GM23338 (cell line): ENCODE data around the gene FCRLA. TPM values are rescaled to one million over a fixed set of nuclear protein-coding genes. Genes with fewer than 3 reads are reported as not detected.

Experiments used
- ATAC-seq: fragments of 200-7000 bp; cut with Tn5 transposase; 3 replicates; pipeline ENCODE4 v1.9.1; 2020
- DNase-seq: peaks from one replicate; pipeline ENCODE4 v3.0.0-alpha.2; 2015; ENCODE audit warnings: low spot score
- H2AFZ ChIP-seq: fragments of 200-600 bp; sonication (generic); 2 replicates; pipeline ENCODE4 v1.8.0; 2016; ENCODE audit warnings: antibody characterized with exemption, mild to moderate bottlenecking, moderate library complexity
- H3F3A ChIP-seq: fragments of 200-600 bp; sonication (generic); replicated peaks from 2 replicates; pipeline ENCODE4 v1.8.0; 2017; ENCODE audit warnings: antibody characterized with exemption, mixed run types, low read depth
- H3K27ac ChIP-seq: fragments of 200-600 bp; sonication (generic); 2 replicates; pipeline ENCODE4 v1.6.1; 2016; ENCODE audit warnings: low read depth
- H3K27me3 ChIP-seq: fragments of 200-600 bp; sonication (generic); 2 replicates; pipeline ENCODE4 v1.8.0; 2016; ENCODE audit warnings: mild to moderate bottlenecking, mixed run types, moderate library complexity; ENCODE audit not compliant: insufficient read depth
- H3K36me3 ChIP-seq: fragments of 200-600 bp; sonication (generic); 2 replicates; pipeline ENCODE4 v1.8.0; 2016; ENCODE audit warnings: mild to moderate bottlenecking; ENCODE audit not compliant: insufficient read depth
- H3K4me1 ChIP-seq: fragments of 200-600 bp; sonication (generic); 2 replicates; pipeline ENCODE4 v1.8.0; 2016; ENCODE audit warnings: mild to moderate bottlenecking, moderate library complexity; ENCODE audit not compliant: insufficient read depth
- H3K4me2 ChIP-seq: fragments of 200-600 bp; sonication (generic); 2 replicates; pipeline ENCODE4 v1.7.1; 2017; ENCODE audit warnings: mixed run types
- H3K4me3 ChIP-seq: fragments of 200-600 bp; sonication (generic); 2 replicates; pipeline ENCODE4 v1.6.1; 2016; ENCODE audit warnings: mixed run types
- H3K79me2 ChIP-seq: fragments of 200-600 bp; sonication (generic); replicated peaks from 2 replicates; pipeline ENCODE4 v1.8.0; 2017; ENCODE audit warnings: mild to moderate bottlenecking; ENCODE audit not compliant: insufficient read depth
- H3K9me2 ChIP-seq: fragments of 200-600 bp; sonication (generic); 2 replicates; pipeline ENCODE4 v1.8.0; 2017; ENCODE audit not compliant: insufficient read depth
- H4K20me1 ChIP-seq: fragments of 200-600 bp; sonication (generic); replicated peaks from 2 replicates; pipeline ENCODE4 v1.8.0; 2017; ENCODE audit warnings: mild to moderate bottlenecking; ENCODE audit not compliant: insufficient read depth
- H3K27ac Mint-ChIP-seq: 2 replicates; pipeline ENCODE4 v1.8.0; 2020; ENCODE audit warnings: inconsistent platforms, mild to moderate bottlenecking, moderate library complexity, mixed read lengths
- H3K27me3 Mint-ChIP-seq: 3 replicates; pipeline ENCODE4 v1.8.0; 2022; ENCODE audit warnings: low read depth, mild to moderate bottlenecking, moderate library complexity, mixed read lengths, inconsistent platforms; ENCODE audit not compliant: insufficient read depth, poor library complexity
- H3K36me3 Mint-ChIP-seq: 3 replicates; pipeline ENCODE4 v1.8.0; 2021; ENCODE audit warnings: low read depth, mild to moderate bottlenecking, inconsistent platforms, moderate library complexity, mixed read lengths
- H3K4me1 Mint-ChIP-seq: 3 replicates; pipeline ENCODE4 v1.8.0; 2020; ENCODE audit warnings: mild to moderate bottlenecking, inconsistent platforms, mixed read lengths
- H3K4me3 Mint-ChIP-seq: 3 replicates; pipeline ENCODE4 v1.8.0; 2021; ENCODE audit warnings: moderate library complexity, mild to moderate bottlenecking, inconsistent platforms, mixed read lengths
- H3K9me3 Mint-ChIP-seq: 3 replicates; pipeline ENCODE4 v1.8.0; 2020; ENCODE audit warnings: moderate library complexity, mild to moderate bottlenecking, inconsistent platforms, mixed read lengths
- EZH2 ChIP-seq: fragments of 200-600 bp; sonication (generic); IDR thresholded peaks from one replicate; pipeline ENCODE4 v1.8.0; 2017; ENCODE audit warnings: antibody characterized with exemption, mild to moderate bottlenecking, low read depth; ENCODE audit not compliant: unreplicated experiment
- EZH2phosphoT487 ChIP-seq: fragments of 200-600 bp; sonication (generic); IDR thresholded peaks from one replicate; pipeline ENCODE4 v1.8.1; 2018; ENCODE audit warnings: antibody characterized with exemption; ENCODE audit not compliant: unreplicated experiment
- JUNB ChIP-seq: IDR thresholded peaks from one replicate; pipeline ENCODE4 v1.6.1; 2016; ENCODE audit warnings: antibody characterized with exemption; ENCODE audit not compliant: unreplicated experiment
- NANOG ChIP-seq: IDR thresholded peaks from 2 replicates; pipeline ENCODE4 v1.6.1; 2016; ENCODE audit warnings: antibody characterized with exemption, borderline replicate concordance
- POLR2AphosphoS5 ChIP-seq: IDR thresholded peaks from 2 replicates; pipeline ENCODE4 v1.6.1; 2016; ENCODE audit warnings: antibody characterized with exemption, low read depth
- STAT1 ChIP-seq: IDR thresholded peaks from one replicate; pipeline ENCODE4 v1.6.1; 2016; ENCODE audit warnings: antibody characterized with exemption; ENCODE audit not compliant: unreplicated experiment
- ZNF114 ChIP-seq: fragments of 250-450 bp; sonication (Bioruptor Pico); IDR thresholded peaks from 2 replicates; pipeline ENCODE4 v1.5.0; 2020; ENCODE audit warnings: mild to moderate bottlenecking, moderate library complexity
- polyA plus RNA-seq: library from polyadenylated mRNA; unstranded; fragments of >200 nt; fragmentation: Nextera tagmentation; extraction: Ambion mirVana; gene quantifications from 2 replicates; pipeline ENCODE4 v1.2.1, GENCODE V29; 2016
- total RNA-seq: library from RNA; depleted of rRNA; stranded (reverse); fragments of >200 nt; shearing (Covaris generic); gene quantifications from 2 replicates; pipeline ENCODE4 v1.2.3, GENCODE V29; 2014
- TF ChIP-seq, protein P1 (sequence below), 2 experiments: fragments of 200-600 bp in 1 of 2; sonication (generic) in 1 of 2; conservative IDR thresholded peaks; 2 replicates each; pipeline versions ENCODE4 v1.5.1 to v1.6.1; 2016 to 2017; ENCODE audit warnings: antibody characterized with exemption in 2 of 2, low read depth in 2 of 2, mild to moderate bottlenecking in 2 of 2, moderate library complexity in 1 of 2
- TF ChIP-seq, protein P2 (sequence below): IDR thresholded peaks from one replicate; pipeline ENCODE4 v1.6.1; 2018; ENCODE audit warnings: antibody characterized with exemption; ENCODE audit not compliant: unreplicated experiment

FCRLA gene
- total and polyA plus RNA-seq, 2 experiments from 2014 or later, result 0.24 TPM; not detected in 1

DNA sequence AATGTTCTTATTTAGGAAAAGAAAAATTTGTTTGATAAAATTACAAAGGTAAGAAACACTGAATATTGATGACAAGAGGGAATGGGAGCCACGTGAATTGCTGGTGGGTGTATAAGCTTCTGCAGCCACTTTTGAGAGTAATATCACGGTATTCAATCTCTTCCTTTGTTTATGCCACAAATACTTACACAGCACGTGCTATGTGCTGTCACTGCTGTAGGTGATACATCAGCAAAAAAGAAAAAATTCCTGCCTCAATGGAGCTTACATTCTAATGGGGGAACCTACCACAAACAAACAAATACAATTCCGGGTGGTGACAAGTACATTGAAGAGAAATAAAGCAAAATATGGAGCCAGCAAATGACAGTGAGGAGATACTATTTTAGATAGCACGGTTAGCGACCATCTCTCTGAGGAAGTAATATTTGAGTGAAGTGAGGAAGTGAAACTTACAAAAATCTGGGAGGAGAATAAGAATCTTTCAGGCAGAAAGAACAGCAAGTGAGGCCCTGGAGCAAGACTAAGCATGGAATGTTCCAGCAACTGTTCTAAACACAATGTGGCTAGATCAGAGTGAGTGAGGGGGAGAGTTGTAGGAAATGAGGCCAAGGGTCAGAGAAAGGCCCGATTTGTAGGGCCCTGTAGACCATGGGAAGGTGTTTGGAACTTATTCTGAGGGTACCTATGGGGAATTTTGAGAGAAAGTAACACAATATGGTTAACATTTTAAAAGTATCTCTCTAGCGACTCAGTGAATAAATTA lies 11.7 kb downstream of the FCRLA start:
- H3K9me3 Mint-ChIP-seq, result no peaks in the 10 kb centered on the region
- peaks cover 8% of the 10 kb centered on the region for H3K27me3 Mint-ChIP-seq

DNA sequence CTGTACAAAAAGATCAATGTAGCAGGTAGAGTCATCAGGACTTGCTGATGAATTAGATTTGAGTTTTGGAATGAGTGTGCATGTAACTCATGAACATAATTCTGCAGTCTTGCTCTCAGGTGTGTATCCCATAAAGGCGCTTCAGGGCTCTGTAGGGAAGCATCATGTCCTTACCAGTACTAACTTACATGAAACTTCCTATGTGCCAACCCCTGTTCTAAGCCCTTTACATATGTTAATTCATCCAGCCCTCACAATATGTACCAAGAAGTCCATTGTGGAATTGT lies 12.2 kb downstream of the FCRLA start:
- Mint-ChIP-seq H3K27me3 (peaks cover 12% of the 10 kb centered on the region), H3K4me1 (no peaks in the 10 kb centered on the region; the same call in 1 of the 3 replicates), H3K9me3 (no peaks in the 10 kb centered on the region), H3K4me3 (no peak overlapping the region), H3K36me3 (no peaks in the 10 kb centered on the region), H3K27ac (no peak overlapping the region)
- H3K4me3 ChIP-seq, result no peak overlapping the region
- H3K27me3 ChIP-seq, result peaks cover 15% of the 10 kb centered on the region
- no peaks in the 10 kb centered on the region for H4K20me1 ChIP-seq
- no peaks in the 10 kb centered on the region for H3F3A ChIP-seq
- H3K79me2 ChIP-seq, result no peaks in the 10 kb centered on the region
- no peaks in the 10 kb centered on the region for H3K36me3 ChIP-seq
- no peak overlapping the region for H2AFZ ChIP-seq
- H3K27ac ChIP-seq, result no peak overlapping the region
- TF ChIP-seq STAT1, result no peak
- no peak for TF ChIP-seq POLR2AphosphoS5
- no peak for TF ChIP-seq EZH2phosphoT487
- TF ChIP-seq, protein P1, sequence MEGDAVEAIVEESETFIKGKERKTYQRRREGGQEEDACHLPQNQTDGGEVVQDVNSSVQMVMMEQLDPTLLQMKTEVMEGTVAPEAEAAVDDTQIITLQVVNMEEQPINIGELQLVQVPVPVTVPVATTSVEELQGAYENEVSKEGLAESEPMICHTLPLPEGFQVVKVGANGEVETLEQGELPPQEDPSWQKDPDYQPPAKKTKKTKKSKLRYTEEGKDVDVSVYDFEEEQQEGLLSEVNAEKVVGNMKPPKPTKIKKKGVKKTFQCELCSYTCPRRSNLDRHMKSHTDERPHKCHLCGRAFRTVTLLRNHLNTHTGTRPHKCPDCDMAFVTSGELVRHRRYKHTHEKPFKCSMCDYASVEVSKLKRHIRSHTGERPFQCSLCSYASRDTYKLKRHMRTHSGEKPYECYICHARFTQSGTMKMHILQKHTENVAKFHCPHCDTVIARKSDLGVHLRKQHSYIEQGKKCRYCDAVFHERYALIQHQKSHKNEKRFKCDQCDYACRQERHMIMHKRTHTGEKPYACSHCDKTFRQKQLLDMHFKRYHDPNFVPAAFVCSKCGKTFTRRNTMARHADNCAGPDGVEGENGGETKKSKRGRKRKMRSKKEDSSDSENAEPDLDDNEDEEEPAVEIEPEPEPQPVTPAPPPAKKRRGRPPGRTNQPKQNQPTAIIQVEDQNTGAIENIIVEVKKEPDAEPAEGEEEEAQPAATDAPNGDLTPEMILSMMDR (conservative IDR thresholded peaks at IDR 0.05; ENCODE audit: low read depth in 2 of 2), result no peak
- no peak for TF ChIP-seq NANOG
- TF ChIP-seq ZNF114 (CRISPR knock-in tag), result no peak
- H3K9me2 ChIP-seq, result 0 out of 2 replicates have a peak, but pooled peaks cover 2% of the 10 kb centered on the region
- no peaks in the 10 kb centered on the region for H3K4me1 ChIP-seq
- ATAC-seq, result no peak
- no peak overlapping the region for H3K4me2 ChIP-seq
- DNase-seq, result no peak

More for the DNA sequence above, 11.7 kb downstream of the FCRLA start:
- Histone ChIP-seq H2AFZ (peak overlapping the region; percentile 33; the same call in 1 of the 2 replicates), H3K36me3 (no peaks in the 10 kb centered on the region), H3K27ac (no peak overlapping the region), H4K20me1 (no peaks in the 10 kb centered on the region), H3K27me3 (peaks cover 10% of the 10 kb centered on the region; the same call in 1 of the 2 replicates), H3K79me2 (no peaks in the 10 kb centered on the region), H3F3A (no peaks in the 10 kb centered on the region), H3K4me2 (no peak overlapping the region), H3K9me2 (0 out of 2 replicates have a peak, but pooled peaks cover 2% of the 10 kb centered on the region), H3K4me1 (no peaks in the 10 kb centered on the region), H3K4me3 (no peak overlapping the region)
- Mint-ChIP-seq H3K4me3 (no peak overlapping the region), H3K27ac (no peak overlapping the region), H3K4me1 (no peaks in the 10 kb centered on the region; the same call in 1 of the 3 replicates), H3K36me3 (no peaks in the 10 kb centered on the region)
- TF ChIP-seq, protein P2, sequence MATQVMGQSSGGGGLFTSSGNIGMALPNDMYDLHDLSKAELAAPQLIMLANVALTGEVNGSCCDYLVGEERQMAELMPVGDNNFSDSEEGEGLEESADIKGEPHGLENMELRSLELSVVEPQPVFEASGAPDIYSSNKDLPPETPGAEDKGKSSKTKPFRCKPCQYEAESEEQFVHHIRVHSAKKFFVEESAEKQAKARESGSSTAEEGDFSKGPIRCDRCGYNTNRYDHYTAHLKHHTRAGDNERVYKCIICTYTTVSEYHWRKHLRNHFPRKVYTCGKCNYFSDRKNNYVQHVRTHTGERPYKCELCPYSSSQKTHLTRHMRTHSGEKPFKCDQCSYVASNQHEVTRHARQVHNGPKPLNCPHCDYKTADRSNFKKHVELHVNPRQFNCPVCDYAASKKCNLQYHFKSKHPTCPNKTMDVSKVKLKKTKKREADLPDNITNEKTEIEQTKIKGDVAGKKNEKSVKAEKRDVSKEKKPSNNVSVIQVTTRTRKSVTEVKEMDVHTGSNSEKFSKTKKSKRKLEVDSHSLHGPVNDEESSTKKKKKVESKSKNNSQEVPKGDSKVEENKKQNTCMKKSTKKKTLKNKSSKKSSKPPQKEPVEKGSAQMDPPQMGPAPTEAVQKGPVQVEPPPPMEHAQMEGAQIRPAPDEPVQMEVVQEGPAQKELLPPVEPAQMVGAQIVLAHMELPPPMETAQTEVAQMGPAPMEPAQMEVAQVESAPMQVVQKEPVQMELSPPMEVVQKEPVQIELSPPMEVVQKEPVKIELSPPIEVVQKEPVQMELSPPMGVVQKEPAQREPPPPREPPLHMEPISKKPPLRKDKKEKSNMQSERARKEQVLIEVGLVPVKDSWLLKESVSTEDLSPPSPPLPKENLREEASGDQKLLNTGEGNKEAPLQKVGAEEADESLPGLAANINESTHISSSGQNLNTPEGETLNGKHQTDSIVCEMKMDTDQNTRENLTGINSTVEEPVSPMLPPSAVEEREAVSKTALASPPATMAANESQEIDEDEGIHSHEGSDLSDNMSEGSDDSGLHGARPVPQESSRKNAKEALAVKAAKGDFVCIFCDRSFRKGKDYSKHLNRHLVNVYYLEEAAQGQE, result no peak
- TF ChIP-seq, protein P1 (conservative IDR thresholded peaks at IDR 0.05; ENCODE audit: low read depth in 2 of 2), result no peak
- TF ChIP-seq EZH2 (no peak), JUNB (no peak)
- no peak for DNase-seq
- ATAC-seq, result no peak
